Neural cell (in vitro differentiated cells): ENCODE data around the gene TMEM26. TPM values are rescaled to one million over a fixed set of nuclear protein-coding genes. Genes with fewer than 3 reads are reported as not detected.

Experiments used
- H2AFZ ChIP-seq: fragments of 200-600, 300-800 bp; sonication (generic), shearing (Covaris generic); 2 replicates; pipeline ENCODE4 v1.6.0; 2014; ENCODE audit warnings: low read depth, mild to moderate bottlenecking, antibody characterized with exemption, low read length, moderate library complexity
- H3F3A ChIP-seq: fragments of 200-600 bp; shearing (Covaris generic); 2 replicates; pipeline ENCODE4 v1.6.1; 2016; ENCODE audit warnings: mild to moderate bottlenecking, moderate library complexity, mixed read lengths, antibody characterized with exemption, low read length; ENCODE audit not compliant: insufficient read depth, poor library complexity, severe bottlenecking
- H3K27ac ChIP-seq: fragments of 200-600, 300-800 bp; sonication (generic), shearing (Covaris generic); 2 replicates; pipeline ENCODE4 v1.5.1; 2014; ENCODE audit warnings: mild to moderate bottlenecking, low read length, moderate library complexity
- H3K27me3 ChIP-seq: fragments of 300-800, 200-600 bp; sonication (generic), shearing (Covaris generic); 2 replicates; pipeline ENCODE4 v1.6.0; 2014; ENCODE audit warnings: mild to moderate bottlenecking, low read depth, low read length, moderate library complexity; ENCODE audit not compliant: insufficient read depth
- H3K36me3 ChIP-seq: fragments of 300-800, 200-600 bp; sonication (generic), shearing (Covaris generic); 2 replicates; pipeline ENCODE4 v1.5.1; 2014; ENCODE audit warnings: mild to moderate bottlenecking, antibody characterized with exemption, low read length, moderate library complexity; ENCODE audit not compliant: insufficient read depth
- H3K4me2 ChIP-seq: fragments of 300-800, 200-600 bp; sonication (generic), shearing (Covaris generic); 2 replicates; pipeline ENCODE4 v1.6.0; 2014; ENCODE audit warnings: mild to moderate bottlenecking, low read length
- H3K4me3 ChIP-seq: fragments of 300-800, 200-600 bp; sonication (generic), shearing (Covaris generic); 2 replicates; pipeline ENCODE4 v1.5.1; 2014; ENCODE audit warnings: mild to moderate bottlenecking, low read length, moderate library complexity
- H3K79me2 ChIP-seq: fragments of 200-600 bp; shearing (Covaris generic); replicated peaks from 2 replicates; pipeline ENCODE4 v1.6.0; 2014; ENCODE audit warnings: mild to moderate bottlenecking, low read length, moderate library complexity; ENCODE audit not compliant: insufficient read depth
- H3K9ac ChIP-seq: fragments of 300-800, 200-600 bp; sonication (generic), shearing (Covaris generic); 2 replicates; pipeline ENCODE4 v1.6.1; 2016; ENCODE audit warnings: mild to moderate bottlenecking, low read length, mixed read lengths
- H3K9me2 ChIP-seq: fragments of 200-600 bp; shearing (Covaris generic); 2 replicates; pipeline ENCODE4 v1.6.1; 2016; ENCODE audit warnings: mild to moderate bottlenecking, low read length, mixed read lengths; ENCODE audit not compliant: insufficient read depth
- H3K9me3 ChIP-seq: fragments of 200-600, 300-800 bp; sonication (generic), shearing (Covaris generic); 2 replicates; pipeline ENCODE4 v1.6.1; 2016; ENCODE audit warnings: mild to moderate bottlenecking, mixed run types, low read length, moderate library complexity, mixed read lengths
- H4K20me1 ChIP-seq: fragments of 200-600 bp; shearing (Covaris generic); 2 replicates; pipeline ENCODE4 v1.6.1; 2016; ENCODE audit warnings: mild to moderate bottlenecking, mixed run types; ENCODE audit not compliant: insufficient read depth
- CTCF ChIP-seq: fragments of 450-650 bp; IDR thresholded peaks from 2 replicates; pipeline ENCODE4 v1.5.1; 2014; ENCODE audit warnings: antibody characterized with exemption, mild to moderate bottlenecking, moderate library complexity; ENCODE audit not compliant: poor library complexity, severe bottlenecking
- EP300 ChIP-seq: fragments of 450-650 bp; conservative IDR thresholded peaks from 2 replicates; pipeline ENCODE4 v1.6.1; 2014; ENCODE audit warnings: antibody characterized with exemption, mild to moderate bottlenecking, moderate library complexity; ENCODE audit not compliant: poor library complexity, severe bottlenecking
- EZH2 ChIP-seq: fragments of 200-600, 300-800 bp; shearing (Covaris generic), sonication (generic); IDR thresholded peaks from 2 replicates; pipeline ENCODE4 v1.6.1; 2014; ENCODE audit warnings: antibody characterized with exemption, low read length, borderline replicate concordance, mild to moderate bottlenecking; ENCODE audit not compliant: insufficient read depth, poor library complexity, severe bottlenecking
- MXI1 ChIP-seq: fragments of 450-650 bp; conservative IDR thresholded peaks from 2 replicates; pipeline ENCODE4 v1.6.1; 2014; ENCODE audit warnings: antibody characterized with exemption, mild to moderate bottlenecking; ENCODE audit not compliant: poor library complexity, severe bottlenecking
- POLR2AphosphoS5 ChIP-seq: IDR thresholded peaks from 2 replicates; pipeline ENCODE4 v1.6.1; 2012
- RAD21 ChIP-seq: fragments of 450-650 bp; conservative IDR thresholded peaks from 2 replicates; pipeline ENCODE4 v1.6.1; 2014; ENCODE audit warnings: antibody characterized with exemption, mild to moderate bottlenecking, moderate library complexity
- REST ChIP-seq: IDR thresholded peaks from 2 replicates; pipeline ENCODE4 v1.6.1; 2012; ENCODE audit warnings: borderline replicate concordance
- SMC3 ChIP-seq: fragments of 450-650 bp; conservative IDR thresholded peaks from 2 replicates; pipeline ENCODE4 v1.6.1; 2014; ENCODE audit warnings: antibody characterized with exemption, mild to moderate bottlenecking, moderate library complexity; ENCODE audit not compliant: poor library complexity
- TAF1 ChIP-seq: IDR thresholded peaks from 2 replicates; pipeline ENCODE4 v1.6.1; 2012; ENCODE audit warnings: low read depth
- polyA plus RNA-seq: library from polyadenylated mRNA; depleted of rRNA; stranded (reverse); fragments of >200 nt; gene quantifications from 2 replicates; pipeline ENCODE4 v1.2.3, GENCODE V29; 2014

TMEM26 gene
- polyA plus RNA-seq, 1 donor from 2014 or later = not detected

- Histone ChIP-seq H3K9me3 (no peaks in the 10 kb centered on the region), H3F3A (no peaks in the 10 kb centered on the region), H3K27ac (no peak overlapping the region), H3K4me2 (no peak overlapping the region), H4K20me1 (no peaks in the 10 kb centered on the region), H3K9me2 (peaks cover 4% of the 10 kb centered on the region), H3K36me3 (no peaks in the 10 kb centered on the region), H3K79me2 (no peaks in the 10 kb centered on the region), H3K4me3 (no peak overlapping the region), H3K9ac (no peak overlapping the region), H3K27me3 (no peaks in the 10 kb centered on the region), H2AFZ (no peak overlapping the region)
- TF ChIP-seq REST (no peak), CTCF (no peak), EP300 (no peak), POLR2AphosphoS5 (no peak), EZH2 (no peak), SMC3 (no peak), MXI1 (no peak), RAD21 (no peak)
Measured at GRCh38 chr10:61408105-61408504, 45.1 kb downstream of the TMEM26 start.

GRCh38 chr10:61406736-61407135 lies 46.4 kb downstream of the TMEM26 start:
- Histone ChIP-seq H2AFZ (no peak overlapping the region), H3K4me2 (no peak overlapping the region), H4K20me1 (no peaks in the 10 kb centered on the region), H3K9ac (no peak overlapping the region), H3K4me3 (no peak overlapping the region), H3K9me2 (peaks cover 4% of the 10 kb centered on the region), H3K27me3 (no peaks in the 10 kb centered on the region), H3F3A (no peaks in the 10 kb centered on the region), H3K9me3 (no peaks in the 10 kb centered on the region), H3K27ac (no peak overlapping the region), H3K36me3 (no peaks in the 10 kb centered on the region), H3K79me2 (no peaks in the 10 kb centered on the region)
- no peak for TF ChIP-seq SMC3

- H3K27me3 ChIP-seq = no peaks in the 10 kb centered on the region
- H3K9ac ChIP-seq = no peak overlapping the region
- no peak overlapping the region for H3K4me3 ChIP-seq
- no peaks in the 10 kb centered on the region for H3K79me2 ChIP-seq
- H3K36me3 ChIP-seq = no peaks in the 10 kb centered on the region
- H4K20me1 ChIP-seq = no peaks in the 10 kb centered on the region
- no peak overlapping the region for H2AFZ ChIP-seq
- H3K27ac ChIP-seq = no peak overlapping the region
- no peaks in the 10 kb centered on the region for H3F3A ChIP-seq
- H3K9me2 ChIP-seq = peaks cover 4% of the 10 kb centered on the region
- H3K4me2 ChIP-seq = no peak overlapping the region
- no peaks in the 10 kb centered on the region for H3K9me3 ChIP-seq
- no peak for TF ChIP-seq MXI1
- TF ChIP-seq RAD21 = no peak
- TF ChIP-seq REST = no peak
- no peak for TF ChIP-seq EZH2
- no peak for TF ChIP-seq EP300
- no peak for TF ChIP-seq CTCF
- no peak for TF ChIP-seq SMC3
- TF ChIP-seq POLR2AphosphoS5 = no peak
- no peak for TF ChIP-seq TAF1
Measured at GRCh38 chr10:61406242-61406641, 46.9 kb downstream of the TMEM26 start.
